NCI-H2107 treated with DMSO at 0.1 percent for 48 hours (cell line): ENCODE results near the gene NAA15.
"Not testable (repeated sequence)": the region's sequence is repeated elsewhere in the genome, so short reads cannot be mapped to it uniquely, and the experiment has no call there.

ENCODE experiments used
- DNase-seq: peaks from one replicate; lab custom pipeline; 2025; ENCODE audit not compliant: unreplicated experiment; lab: John Stamatoyannopoulos, UW

The NAA15 gene

GRCh38 chr4:139444881-139445280 lies 143.6 kb downstream of the NAA15 start:
- DNase-seq = not testable (repeated sequence)

GRCh38 chr4:139447078-139447477 lies 145.8 kb downstream of the NAA15 start:
- DNase-seq = not testable (repeated sequence)

GRCh38 chr4:139450586-139450985 lies 149.3 kb downstream of the NAA15 start:
- DNase-seq = no peak

GRCh38 chr4:139451997-139452396 lies 150.7 kb downstream of the NAA15 start:
- no peak for DNase-seq

- peak; percentile 43 for DNase-seq
These were observed 151.7 kb downstream of the NAA15 start for GRCh38 chr4:139453041-139453370.

- peak; percentile 50 for DNase-seq
These were observed 152.2 kb downstream of the NAA15 start for GRCh38 chr4:139453371-139454110.

GRCh38 chr4:139454111-139455045 lies 153.1 kb downstream of the NAA15 start, which contains the start of gene RAB33B:
RAB33B (plus strand) TSS chr4:139454121; CDS start chr4:139454196, 75 bp downstream.
- no peak for DNase-seq

- no peak for DNase-seq
These were observed 153.8 kb downstream of the NAA15 start for GRCh38 chr4:139455126-139455538.

- no peak for DNase-seq
These were observed 156.0 kb downstream of the NAA15 start for GRCh38 chr4:139457318-139457717.

- no peak for DNase-seq
These were observed 157.2 kb downstream of the NAA15 start for GRCh38 chr4:139458543-139458942.

- DNase-seq = no peak
These were observed 157.7 kb downstream of the NAA15 start for GRCh38 chr4:139458999-139459398.

- no peak for DNase-seq
These were observed 159.3 kb downstream of the NAA15 start for GRCh38 chr4:139460565-139460964.

- no peak for DNase-seq
These were observed 159.8 kb downstream of the NAA15 start for GRCh38 chr4:139461022-139461628.

- not testable (repeated sequence) for DNase-seq
These were observed 163.2 kb downstream of the NAA15 start for GRCh38 chr4:139464512-139464911.

GRCh38 chr4:139465922-139466321 lies 164.6 kb downstream of the NAA15 start:
- no peak for DNase-seq

- not testable (repeated sequence) for DNase-seq
These were observed 167.5 kb downstream of the NAA15 start for GRCh38 chr4:139468756-139469155.

GRCh38 chr4:139469216-139469615 lies 167.9 kb downstream of the NAA15 start:
- DNase-seq = no peak
